ENCODE results near the gene ENOX1. TPM values are rescaled to one million over a fixed set of nuclear protein-coding genes. Genes with fewer than 3 reads are reported as not detected.

Gene ENOX1
- total RNA-seq, 2 donors from 2014 or later = 1.3 to 2.4 TPM

DNA sequence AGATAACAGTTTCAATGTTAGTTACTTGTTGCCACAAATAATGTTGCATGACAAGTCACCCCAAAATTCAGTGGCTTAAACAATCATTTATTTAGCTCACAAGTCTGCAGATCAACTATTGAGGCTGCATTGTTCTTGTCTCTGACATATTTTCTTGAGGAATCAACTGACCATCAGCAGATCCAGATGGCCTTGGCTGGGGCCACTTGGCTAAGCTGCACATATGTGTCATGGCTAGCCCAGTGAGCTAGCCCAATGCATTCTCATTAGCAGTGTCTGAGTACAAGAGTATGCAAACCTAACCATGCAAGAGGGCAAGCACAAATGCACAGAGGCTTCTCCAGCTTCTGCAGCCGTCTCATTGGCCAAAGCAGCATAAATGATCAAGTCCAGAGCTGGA is 583.0 kb downstream of the ENOX1 start:
- no peak overlapping the region for H3K27ac ChIP-seq
- TF ChIP-seq, protein P1, sequence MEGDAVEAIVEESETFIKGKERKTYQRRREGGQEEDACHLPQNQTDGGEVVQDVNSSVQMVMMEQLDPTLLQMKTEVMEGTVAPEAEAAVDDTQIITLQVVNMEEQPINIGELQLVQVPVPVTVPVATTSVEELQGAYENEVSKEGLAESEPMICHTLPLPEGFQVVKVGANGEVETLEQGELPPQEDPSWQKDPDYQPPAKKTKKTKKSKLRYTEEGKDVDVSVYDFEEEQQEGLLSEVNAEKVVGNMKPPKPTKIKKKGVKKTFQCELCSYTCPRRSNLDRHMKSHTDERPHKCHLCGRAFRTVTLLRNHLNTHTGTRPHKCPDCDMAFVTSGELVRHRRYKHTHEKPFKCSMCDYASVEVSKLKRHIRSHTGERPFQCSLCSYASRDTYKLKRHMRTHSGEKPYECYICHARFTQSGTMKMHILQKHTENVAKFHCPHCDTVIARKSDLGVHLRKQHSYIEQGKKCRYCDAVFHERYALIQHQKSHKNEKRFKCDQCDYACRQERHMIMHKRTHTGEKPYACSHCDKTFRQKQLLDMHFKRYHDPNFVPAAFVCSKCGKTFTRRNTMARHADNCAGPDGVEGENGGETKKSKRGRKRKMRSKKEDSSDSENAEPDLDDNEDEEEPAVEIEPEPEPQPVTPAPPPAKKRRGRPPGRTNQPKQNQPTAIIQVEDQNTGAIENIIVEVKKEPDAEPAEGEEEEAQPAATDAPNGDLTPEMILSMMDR (IDR thresholded peaks at IDR 0.05) = no peak
- peaks cover 0 to 12% of the 10 kb centered on the region in 2 donors for H3K9me3 ChIP-seq
- H3K4me3 ChIP-seq = no peak overlapping the region
- no peaks in the 10 kb centered on the region for H3K4me1 ChIP-seq
- H3K36me3 ChIP-seq = no peaks in the 10 kb centered on the region
- H3K27me3 ChIP-seq = no peaks in the 10 kb centered on the region
- no peak for DNase-seq (ENCODE audit: low spot score)

DNA sequence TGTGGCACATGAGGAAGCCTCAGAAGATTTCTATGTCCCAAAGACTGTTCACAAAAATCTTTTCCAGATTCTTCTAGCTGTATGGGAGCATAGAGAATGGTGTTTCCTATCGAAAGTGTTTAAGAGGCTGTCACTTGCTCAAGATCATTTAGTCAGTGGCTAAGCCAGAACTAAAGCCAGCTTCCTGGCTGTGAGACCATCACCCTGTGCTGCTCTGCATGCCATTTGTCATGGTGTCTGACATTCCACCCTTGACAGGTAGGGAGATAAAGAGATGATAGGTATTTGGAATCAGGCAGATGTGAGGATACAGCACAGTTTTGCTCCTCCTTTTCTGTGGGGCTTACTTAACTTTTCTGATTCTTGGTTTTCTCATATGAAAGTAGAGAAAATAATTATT is 586.0 kb downstream of the ENOX1 start:
- no peak for DNase-seq (ENCODE audit: low spot score)
- Histone ChIP-seq H3K27ac (no peak overlapping the region), H3K4me1 (peaks cover 0 to 10% of the 10 kb centered on the region in 2 donors), H3K9me3 (peaks cover 0 to 12% of the 10 kb centered on the region in 2 donors), H3K4me3 (no peak overlapping the region), H3K27me3 (no peaks in the 10 kb centered on the region), H3K36me3 (no peaks in the 10 kb centered on the region)
- TF ChIP-seq, protein P1 (IDR thresholded peaks at IDR 0.05) = no peak

DNA sequence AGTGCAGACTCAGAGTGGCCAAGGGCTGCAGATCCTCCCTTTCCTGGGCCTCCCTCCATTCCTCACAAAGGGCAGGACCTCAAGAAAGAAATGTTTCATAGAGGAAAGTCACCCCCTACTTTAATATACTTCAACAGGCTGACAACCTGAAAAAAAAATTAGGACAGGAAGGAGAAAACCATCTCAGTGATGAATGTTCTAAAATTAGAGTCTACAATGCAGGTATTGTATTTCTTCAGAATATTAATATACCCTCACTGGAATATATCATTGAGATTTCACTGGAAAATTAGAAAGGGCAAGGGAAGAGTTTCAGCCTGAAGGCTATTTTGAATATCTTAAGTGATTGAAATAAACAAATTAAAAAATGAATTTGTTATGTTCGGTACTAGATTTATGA is 586.5 kb downstream of the ENOX1 start:
- peaks cover 0 to 12% of the 10 kb centered on the region in 2 donors for H3K9me3 ChIP-seq
- no peak overlapping the region for H3K4me3 ChIP-seq
- no peaks in the 10 kb centered on the region for H3K27me3 ChIP-seq
- no peak for DNase-seq (ENCODE audit: low spot score)
- TF ChIP-seq, protein P1 (IDR thresholded peaks at IDR 0.05) = no peak
- no peaks in the 10 kb centered on the region for H3K36me3 ChIP-seq
- no peak overlapping the region for H3K27ac ChIP-seq
- H3K4me1 ChIP-seq = peaks cover 0 to 15% of the 10 kb centered on the region in 2 donors

DNA sequence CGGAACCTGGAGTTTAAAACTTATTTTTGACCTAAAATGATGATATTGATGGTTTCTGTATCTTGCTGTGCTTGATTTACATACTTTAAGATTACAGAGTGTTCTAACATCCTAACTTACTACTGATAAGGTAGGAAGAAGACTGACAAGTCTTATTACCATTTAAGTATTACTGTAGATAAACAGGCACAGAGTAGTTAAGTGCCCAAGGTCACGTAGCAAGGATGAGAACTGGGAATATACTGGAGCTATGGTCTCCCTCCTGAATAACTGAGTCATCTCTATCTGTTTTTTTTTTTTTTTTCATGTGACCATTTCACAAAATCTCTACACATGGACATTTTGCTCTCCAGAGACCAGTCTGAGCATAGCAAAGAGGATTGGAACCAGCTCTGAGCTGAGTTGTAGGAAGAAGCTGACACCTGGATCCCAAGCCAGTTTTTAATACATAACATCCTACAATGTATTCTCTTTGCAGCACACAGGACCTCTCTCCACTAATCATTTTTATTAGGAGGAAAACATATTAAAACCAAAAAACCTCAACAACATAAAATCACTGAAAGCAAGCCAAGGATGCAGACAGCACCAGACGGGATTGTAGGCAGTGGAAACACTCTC is 589.9 kb downstream of the ENOX1 start:
- Histone ChIP-seq H3K4me3 (no peak overlapping the region), H3K27ac (no peak overlapping the region), H3K4me1 (peaks cover 0 to 22% of the 10 kb centered on the region in 2 donors), H3K27me3 (no peaks in the 10 kb centered on the region), H3K36me3 (no peaks in the 10 kb centered on the region), H3K9me3 (no peaks in the 10 kb centered on the region)
- DNase-seq (ENCODE audit: low spot score) = no peak
- TF ChIP-seq, protein P1 (IDR thresholded peaks at IDR 0.05) = no peak

DNA sequence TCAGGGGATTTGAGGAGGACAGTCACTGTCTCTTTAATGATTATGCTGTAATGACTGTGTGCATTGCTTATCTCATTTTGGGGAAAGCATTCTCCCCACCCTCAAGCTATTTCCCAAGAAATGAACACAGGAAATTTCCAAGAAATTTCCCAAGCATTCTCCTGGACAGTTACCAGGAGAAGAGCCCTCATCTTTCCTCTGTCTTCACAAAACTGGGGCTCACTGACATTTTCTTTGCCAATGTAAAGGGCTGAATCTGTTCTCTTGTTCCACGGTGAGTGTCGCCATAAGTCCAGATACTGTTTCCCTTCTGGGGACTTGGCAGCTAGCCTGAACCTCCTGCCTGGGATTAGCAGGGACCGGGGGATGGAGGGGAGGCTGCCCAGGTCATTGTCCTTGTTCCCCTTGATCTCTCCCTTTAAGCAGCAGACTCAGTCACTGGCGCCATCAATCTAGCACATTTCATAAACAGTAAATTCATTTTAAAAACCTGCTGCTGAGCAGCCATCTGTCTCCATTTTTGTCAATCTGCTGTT is 590.6 kb downstream of the ENOX1 start:
- DNase-seq (ENCODE audit: low spot score) = no peak
- Histone ChIP-seq H3K27me3 (no peaks in the 10 kb centered on the region), H3K27ac (no peak overlapping the region), H3K9me3 (no peaks in the 10 kb centered on the region), H3K4me1 (peaks cover 0 to 22% of the 10 kb centered on the region in 2 donors), H3K36me3 (no peaks in the 10 kb centered on the region), H3K4me3 (no peak overlapping the region)
- TF ChIP-seq, protein P1 (IDR thresholded peaks at IDR 0.05) = peak in 1 of 2 donors; percentile 47

DNA sequence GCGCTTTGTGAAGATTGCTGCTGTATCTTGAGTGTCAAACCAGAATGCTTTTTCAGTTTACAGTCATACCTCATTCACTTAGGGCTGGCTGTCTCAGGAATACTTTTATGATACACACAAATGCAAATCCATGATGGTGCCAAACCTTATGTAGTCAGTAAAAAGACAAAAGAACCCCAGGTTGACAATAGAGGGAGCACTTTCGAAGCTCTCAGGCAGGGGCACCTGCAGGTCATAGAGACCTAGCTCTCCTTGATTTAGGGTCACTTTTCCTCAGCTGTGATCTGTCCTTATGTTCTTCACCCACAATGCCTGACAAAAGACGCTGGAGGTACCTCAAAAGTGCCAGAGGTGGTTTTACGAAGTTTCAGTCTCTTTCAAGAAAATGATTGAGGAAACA is 591.2 kb downstream of the ENOX1 start:
- TF ChIP-seq, protein P1 (IDR thresholded peaks at IDR 0.05) = no peak
- Histone ChIP-seq H3K9me3 (no peaks in the 10 kb centered on the region), H3K4me1 (peaks cover 0 to 22% of the 10 kb centered on the region in 2 donors), H3K27me3 (no peaks in the 10 kb centered on the region), H3K27ac (peak overlapping the region in 1 of 2 donors; percentile 16), H3K4me3 (no peak overlapping the region), H3K36me3 (no peaks in the 10 kb centered on the region)
- DNase-seq (ENCODE audit: low spot score) = no peak
